ENCODE measurements around the gene LRRTM4.

GRCh38 chr2:77538031-77538430 lies 15.9 kb upstream of the LRRTM4 start:
- TF ChIP-seq POLR2A (IDR thresholded peaks at IDR 0.05; ENCODE audit: low read depth, low read length) (no peak), POLR2AphosphoS5 (IDR thresholded peaks at IDR 0.05; ENCODE audit: low read depth, low read length) (no peak), POU2F2 (IDR thresholded peaks at IDR 0.05; ENCODE audit: low read depth, low read length) (no peak), SPI1 (IDR thresholded peaks at IDR 0.05; ENCODE audit: low read depth, low read length) (no peak), TAF1 (IDR thresholded peaks at IDR 0.05; ENCODE audit: low read depth, low read length) (no peak), PAX5 (IDR thresholded peaks at IDR 0.05; ENCODE audit: insufficient read depth, low read length, severe bottlenecking) (no peak)

All from GM12891 (cell line).